ENCODE data around the gene CRYBB2. TPM values are rescaled to one million over a fixed set of nuclear protein-coding genes. Genes with fewer than 3 reads are reported as not detected.
A peak's percentile ranks its signal among the peaks of the same experiment; 100 is the strongest.

The CRYBB2 gene, protein sequence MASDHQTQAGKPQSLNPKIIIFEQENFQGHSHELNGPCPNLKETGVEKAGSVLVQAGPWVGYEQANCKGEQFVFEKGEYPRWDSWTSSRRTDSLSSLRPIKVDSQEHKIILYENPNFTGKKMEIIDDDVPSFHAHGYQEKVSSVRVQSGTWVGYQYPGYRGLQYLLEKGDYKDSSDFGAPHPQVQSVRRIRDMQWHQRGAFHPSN
- total RNA-seq (not detected), polyA plus RNA-seq (under 1 TPM in 1 of 2 donors, not detected in 1; 0.13 TPM)
- long read RNA-seq, donor 1, result 0 reads
- long read RNA-seq, donor 2, result 0 reads
- long read RNA-seq, donor 3, result 0 reads

DNA sequence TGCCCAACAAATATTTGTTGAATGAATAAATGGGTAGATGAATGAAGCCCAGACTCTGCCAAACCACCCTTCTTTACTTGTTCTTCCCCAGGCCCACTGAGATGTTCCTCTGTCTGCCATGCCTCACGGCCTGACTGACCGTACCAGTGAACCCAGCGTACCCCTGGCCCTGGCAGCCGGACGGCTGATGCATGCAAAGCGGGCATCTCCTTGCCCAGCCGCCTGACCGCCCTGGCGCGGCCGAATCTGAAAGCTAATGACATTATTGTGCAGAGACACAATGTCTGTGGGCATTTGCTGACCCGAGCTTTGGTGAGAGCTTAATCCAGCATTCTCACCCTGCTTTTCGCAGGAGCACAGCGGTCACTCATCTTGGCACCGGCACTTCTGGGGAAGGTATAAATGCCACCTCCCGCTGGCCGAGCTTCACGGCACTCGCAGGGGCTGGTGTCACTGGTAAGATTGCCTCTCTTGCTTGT is at the start of gene CRYBB2:
TSS of gene CRYBB2 (plus strand) at position 429 of the 479 bp plus-strand sequence. CDS start 1,791 bp downstream, outside the sequence.
- no peak within 1 kb of the TSS for H3K27ac ChIP-seq
- TF ChIP-seq CTCF (IDR thresholded peaks at IDR 0.05), result no peak
- no peaks in the 10 kb centered on the region for H3K9me3 ChIP-seq
- H3K36me3 ChIP-seq, result no peaks in the 10 kb centered on the region
- DNase-seq (no peak), ATAC-seq (no peak)
- peaks cover 0 to 33% (median 8%) of the 10 kb centered on the region in 7 donors for H3K27me3 ChIP-seq
- no peak within 1 kb of the TSS for H3K4me3 ChIP-seq
- WGBS, 2 donors, result 89% methylated on average over 19 of the region's 19 CpGs
- intact Hi-C loops (cut with DNase I), result no loop called here
- no peaks in the 10 kb centered on the region for H3K4me1 ChIP-seq

- peaks cover 0 to 54% (median 8%) of the 10 kb centered on the region in 9 donors for H3K36me3 ChIP-seq
- DNase-seq (no peak), ATAC-seq (no peak)
- H3K4me1 ChIP-seq, result peaks cover 0 to 4% (median 0%) of the 10 kb centered on the region in 9 donors
- no peak overlapping the region for H3K27ac ChIP-seq
- no peaks in the 10 kb centered on the region for H3K27me3 ChIP-seq
- intact Hi-C loops (cut with DNase I), result loop anchor here in 9 of 10 donors (5.0 to 10.0 kb wide), 4 partner anchors 56 to 88 kb away; no protein-coding TSS in a partner anchor
- WGBS, 2 donors, result 92 to 94% methylated on average over 16 of the region's 16 CpGs
- no peak for TF ChIP-seq CTCF (IDR thresholded peaks at IDR 0.05)
- no peak overlapping the region for H3K4me3 ChIP-seq
- no peaks in the 10 kb centered on the region for H3K9me3 ChIP-seq
Observed at GRCh38 chr22:25170426-25170980, 48.9 kb upstream of the CRYBB2 start.

GRCh38 chr22:25172153-25172552 is 47.3 kb upstream of the CRYBB2 start:
- no peaks in the 10 kb centered on the region for H3K9me3 ChIP-seq
- intact Hi-C loops (cut with DNase I), result loop anchor here (1.0 to 10.0 kb wide), 7 partner anchors 57 to 90 kb away; no protein-coding TSS in a partner anchor
- H3K36me3 ChIP-seq, result peaks cover 0 to 70% (median 8%) of the 10 kb centered on the region in 9 donors
- peak; percentile 30 to 66 (median 55) for TF ChIP-seq CTCF (IDR thresholded peaks at IDR 0.05)
- H3K4me1 ChIP-seq, result peaks cover 0 to 3% (median 0%) of the 10 kb centered on the region in 9 donors
- WGBS, 2 donors, result 59 to 62% methylated on average over 5 of the region's 5 CpGs
- DNase-seq, result no peak
- no peak overlapping the region for H3K4me3 ChIP-seq
- H3K27me3 ChIP-seq, result no peaks in the 10 kb centered on the region
- peak in 7 of 8 donors; percentile 35 to 76 (median 66) for ATAC-seq
- no peak overlapping the region for H3K27ac ChIP-seq

DNA sequence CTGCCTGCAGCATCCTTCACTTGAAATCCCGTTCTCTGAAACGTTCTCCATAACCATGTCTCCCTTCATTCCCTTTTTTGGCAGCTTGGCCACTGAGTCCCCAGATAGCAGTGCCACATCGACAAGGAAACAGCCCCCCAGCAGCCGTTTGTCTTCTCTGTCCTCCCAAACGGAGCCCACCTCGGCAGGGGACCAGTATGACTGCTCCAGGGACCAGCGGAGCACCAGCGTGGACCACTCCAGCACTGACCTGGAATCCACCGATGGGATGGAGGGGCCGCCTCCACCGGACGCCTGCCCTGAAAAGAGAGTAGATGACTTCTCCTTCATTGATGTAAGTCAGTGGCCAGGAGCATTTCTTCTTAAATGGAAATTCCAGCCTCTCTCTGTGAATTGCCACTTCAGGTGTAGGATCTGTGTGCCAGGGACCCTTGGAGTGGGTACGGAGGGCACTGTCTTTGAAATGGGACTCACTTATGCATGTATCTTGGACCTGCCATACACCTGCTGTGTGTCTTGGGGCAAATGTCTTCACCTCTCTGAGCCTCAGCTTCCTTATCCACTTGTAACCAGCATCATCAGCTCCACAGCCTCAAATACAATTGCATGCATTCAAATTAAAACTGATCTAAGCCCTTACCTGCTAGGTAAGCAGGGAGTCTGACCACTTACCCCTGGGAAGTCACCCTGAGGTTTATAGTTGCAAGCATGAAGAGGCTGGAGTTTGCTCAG is 45.1 kb upstream of the CRYBB2 start:
- DNase-seq, result no peak
- Histone ChIP-seq H3K27ac (no peak overlapping the region), H3K9me3 (peaks cover 0 to 3% (median 1%) of the 10 kb centered on the region in 11 donors), H3K4me1 (peaks cover 0 to 3% (median 0%) of the 10 kb centered on the region in 9 donors), H3K4me3 (no peak overlapping the region), H3K36me3 (peaks cover 0 to 84% (median 10%) of the 10 kb centered on the region in 9 donors), H3K27me3 (no peaks in the 10 kb centered on the region)
- no peak for ATAC-seq
- 93 to 95% methylated on average over 13 of the region's 13 CpGs for WGBS, 2 donors
- intact Hi-C loops (cut with DNase I), result loop anchor here in 9 of 10 donors (5.0 to 10.0 kb wide), 4 partner anchors 60 to 92 kb away; no protein-coding TSS in a partner anchor
- no peak for TF ChIP-seq CTCF (IDR thresholded peaks at IDR 0.05)

All from heart right ventricle (tissue), 16 donors.